Esophagus muscularis mucosa (tissue), 2 donors: ENCODE results near the gene ELF2.

Source experiments
- POLR2A ChIP-seq: fragments of 450-650 bp; IDR thresholded peaks from one replicate; pipeline ENCODE4 v1.6.1; 2017; ENCODE audit warnings: antibody characterized with exemption, moderate library complexity, mild to moderate bottlenecking, low read depth
- POLR2AphosphoS5 ChIP-seq, 2 donors: sonication (generic); formaldehyde crosslinking; IDR thresholded peaks; one replicate each; pipeline ENCODE4 v1.6.1; 2017; ENCODE audit warnings: antibody characterized with exemption in 2 of 2

- TF ChIP-seq POLR2A: no peak
- TF ChIP-seq POLR2AphosphoS5 (IDR thresholded peaks at IDR 0.05): no peak
Observed at GRCh38 chr4:139146926-139147629, 29.9 kb downstream of the ELF2 start.
